ENCODE results near the gene SPNS3.

The SPNS3 gene

DNA sequence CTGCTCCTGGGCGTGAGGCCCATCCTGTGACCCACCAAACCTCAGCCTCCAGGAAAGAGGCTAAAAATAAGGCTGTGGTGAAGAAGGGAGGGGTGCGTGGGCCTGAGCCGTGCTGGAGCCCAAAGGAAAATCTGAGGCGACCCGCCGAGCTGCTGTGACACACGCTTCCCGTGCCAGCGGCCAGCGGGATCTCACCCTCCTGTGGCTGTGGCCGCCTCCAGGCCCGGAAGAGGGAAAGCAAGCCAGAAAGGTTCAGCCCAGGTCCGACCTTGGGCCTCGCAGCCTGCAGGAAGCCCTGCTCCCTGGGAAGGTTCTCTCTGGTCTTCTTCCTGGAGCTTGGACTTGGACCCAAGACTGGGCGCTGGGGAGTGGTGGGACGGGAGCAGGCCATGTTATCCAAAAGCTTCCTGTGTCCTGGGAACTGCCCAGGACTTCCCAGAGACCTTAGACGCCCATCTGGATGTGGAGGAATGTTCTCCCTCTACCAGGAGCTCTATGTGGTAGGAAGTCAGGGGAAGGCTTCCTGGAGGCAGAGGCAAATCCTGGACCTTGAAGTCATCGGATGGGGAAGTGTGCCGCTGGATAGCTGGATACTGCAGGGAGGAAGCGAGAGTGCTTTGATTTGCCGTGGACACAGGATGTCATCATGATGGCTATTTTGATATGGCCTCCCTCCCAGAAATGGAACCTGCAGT lies 76.3 kb downstream of the SPNS3 start:
- DNase-seq (ENCODE audit: low read depth): no peak

DNA sequence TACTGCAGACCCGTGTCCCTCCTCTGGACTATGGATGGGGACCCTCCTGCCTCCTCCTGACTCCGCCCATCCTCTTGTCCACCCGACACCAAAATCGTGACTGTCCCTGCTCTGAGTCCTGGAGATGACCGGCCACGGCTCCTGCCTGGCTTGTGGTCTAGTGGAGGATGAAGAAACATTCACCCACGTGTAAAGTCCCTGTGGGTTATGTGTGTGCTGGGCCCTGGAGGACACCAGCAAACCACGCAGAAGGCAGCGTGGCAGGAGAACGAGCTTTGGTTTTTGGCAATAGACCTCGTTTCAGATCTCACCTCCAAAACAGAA lies 76.8 kb downstream of the SPNS3 start:
- no peak for DNase-seq (ENCODE audit: low read depth)

DNA sequence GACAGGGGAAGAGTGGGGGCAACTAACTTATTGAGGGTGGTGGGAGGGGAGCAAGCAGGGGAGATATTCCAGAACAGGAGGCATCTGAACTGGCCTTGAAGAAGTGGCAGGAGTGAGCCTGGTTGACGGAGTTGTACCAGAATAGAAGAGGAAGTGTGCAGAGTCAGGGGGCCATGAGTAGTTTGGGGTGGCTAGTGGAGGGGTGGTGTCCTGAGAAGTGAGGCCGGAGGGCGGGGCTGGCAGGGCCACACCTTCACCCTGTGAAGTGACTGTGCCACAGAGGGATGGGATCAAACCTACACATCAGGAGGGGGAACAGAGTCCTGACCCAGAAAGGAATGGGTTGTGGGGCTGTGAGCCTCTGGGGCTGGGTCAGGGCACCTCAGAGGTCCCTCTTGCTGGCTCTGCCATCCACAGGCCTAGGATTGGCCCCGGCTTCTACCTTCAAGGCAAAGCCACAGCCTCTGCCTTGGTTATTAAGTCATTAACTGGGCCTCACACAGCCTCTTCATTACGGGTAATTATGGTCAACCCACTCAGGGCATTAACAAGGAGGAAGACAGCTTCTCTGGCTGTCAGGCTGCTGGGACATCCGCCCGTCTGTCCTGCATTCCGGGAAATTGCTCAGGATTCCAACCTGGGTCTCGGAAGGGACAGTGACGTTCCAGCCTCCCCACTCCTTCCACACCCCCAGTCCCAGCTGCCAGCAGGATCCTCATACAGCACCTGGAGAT lies 77.6 kb downstream of the SPNS3 start:
- DNase-seq (ENCODE audit: low read depth): no peak

DNA sequence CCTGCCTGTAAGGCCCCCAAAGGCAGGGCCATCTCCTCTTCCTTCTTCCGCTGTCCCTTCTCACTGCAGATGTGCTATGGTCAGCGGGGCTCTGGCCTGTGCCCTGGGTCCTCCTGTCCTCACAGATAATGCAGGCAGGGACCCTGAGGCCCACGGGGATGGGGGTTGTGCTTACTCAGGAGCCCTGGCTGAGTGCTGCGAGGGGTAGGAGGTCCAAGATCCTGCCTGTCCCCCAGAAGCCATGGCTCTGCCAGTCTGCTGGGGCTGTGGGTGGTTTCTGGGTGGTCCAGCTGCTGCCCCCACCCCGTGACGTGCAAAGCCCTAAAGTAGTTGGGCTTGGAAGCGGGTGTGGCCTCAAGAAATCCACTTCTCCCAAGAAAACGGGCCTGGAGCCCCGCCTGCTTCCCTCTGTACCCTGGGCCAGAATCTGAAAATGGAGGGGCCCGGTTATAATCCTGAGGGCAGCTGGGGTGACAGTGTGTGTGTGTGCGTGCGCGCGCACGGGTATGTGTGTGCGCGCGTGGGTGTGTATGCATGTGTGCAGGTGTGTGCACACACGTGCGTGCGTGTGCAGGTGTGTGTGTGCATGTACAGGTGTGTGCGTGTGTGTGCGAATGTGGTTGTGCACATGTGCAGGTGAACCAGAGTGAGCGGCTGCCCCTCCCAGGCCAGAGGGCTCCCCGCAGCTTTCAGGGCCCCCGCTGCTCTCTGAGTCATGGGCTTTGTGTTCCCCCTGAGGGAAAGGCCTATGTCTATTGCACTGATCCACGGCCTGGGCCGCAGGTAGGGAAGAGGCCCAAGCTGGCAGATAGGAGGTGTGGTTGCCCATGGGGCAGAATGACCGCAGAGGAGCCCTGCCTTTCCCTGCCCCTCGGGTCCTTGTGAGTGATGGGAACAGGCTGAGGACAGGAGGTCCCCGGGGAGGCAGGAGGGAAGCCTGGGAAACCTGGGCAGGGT lies 78.7 kb downstream of the SPNS3 start:
- no peak for DNase-seq (ENCODE audit: low read depth)

DNA sequence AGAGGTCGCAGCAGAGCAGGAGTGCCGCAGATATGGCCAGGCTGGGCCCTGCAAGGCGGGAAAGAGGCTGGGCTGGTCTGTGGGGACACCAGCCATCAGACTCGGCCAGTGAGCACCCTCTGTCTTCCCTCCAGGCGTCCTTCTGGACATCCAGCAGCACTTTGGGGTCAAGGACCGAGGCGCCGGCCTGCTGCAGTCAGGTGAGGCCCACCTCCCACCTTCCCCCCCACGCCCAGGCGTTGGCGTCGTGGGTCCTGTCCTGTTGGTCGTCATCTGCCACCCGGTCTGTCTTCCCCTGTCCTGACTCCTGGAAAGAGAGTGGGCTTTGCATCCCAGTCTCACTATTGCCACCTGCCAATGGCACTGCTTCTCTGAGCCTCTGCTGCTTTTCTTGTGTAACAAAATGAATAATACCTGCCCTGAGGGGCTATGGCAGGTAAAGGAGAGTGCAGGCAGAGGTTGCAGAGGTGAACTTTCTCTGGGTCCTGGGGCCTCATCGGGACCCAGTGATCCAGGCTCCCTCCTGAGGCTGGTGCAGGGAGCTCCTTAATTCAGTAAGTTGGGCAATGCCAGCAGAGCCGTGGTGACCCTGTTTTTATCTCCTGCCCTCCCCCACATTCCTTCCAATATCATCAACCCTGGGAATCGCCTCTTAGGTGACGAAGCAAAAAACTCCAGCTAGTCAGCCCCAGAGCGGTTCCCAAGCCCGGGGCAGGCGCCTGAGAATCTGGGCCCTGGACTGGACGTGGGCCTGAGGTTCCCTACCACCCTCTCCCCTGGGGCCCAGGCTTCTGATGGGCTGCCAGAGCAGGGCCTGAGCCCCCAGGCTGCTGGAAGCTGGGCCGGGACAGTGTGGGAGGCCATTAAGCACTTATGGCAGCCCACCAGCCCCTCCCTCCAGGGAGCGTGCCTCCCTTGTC lies 79.6 kb downstream of the SPNS3 start:
- no peak for DNase-seq (ENCODE audit: low read depth)

DNA sequence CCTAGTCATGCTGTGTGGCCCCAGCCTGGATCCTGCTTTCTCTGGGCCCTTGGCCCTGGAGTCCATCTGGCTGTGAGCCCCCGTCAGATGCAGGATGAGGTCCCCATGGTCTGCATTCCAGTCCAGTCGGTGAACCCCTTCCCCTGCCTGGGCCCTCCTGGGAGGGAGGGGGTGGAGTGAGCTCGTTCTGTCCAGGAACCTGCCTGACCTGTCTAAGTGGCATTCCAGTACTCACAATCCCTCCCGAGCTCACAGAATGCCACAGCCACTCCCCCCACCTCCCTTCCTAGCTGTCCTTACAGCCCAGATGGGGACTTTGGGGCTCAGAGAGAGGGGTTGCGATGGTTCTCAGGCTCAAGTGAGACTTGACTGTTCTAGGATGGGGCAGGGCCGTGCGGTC lies 80.5 kb downstream of the SPNS3 start:
- DNase-seq (ENCODE audit: low read depth): no peak

DNA sequence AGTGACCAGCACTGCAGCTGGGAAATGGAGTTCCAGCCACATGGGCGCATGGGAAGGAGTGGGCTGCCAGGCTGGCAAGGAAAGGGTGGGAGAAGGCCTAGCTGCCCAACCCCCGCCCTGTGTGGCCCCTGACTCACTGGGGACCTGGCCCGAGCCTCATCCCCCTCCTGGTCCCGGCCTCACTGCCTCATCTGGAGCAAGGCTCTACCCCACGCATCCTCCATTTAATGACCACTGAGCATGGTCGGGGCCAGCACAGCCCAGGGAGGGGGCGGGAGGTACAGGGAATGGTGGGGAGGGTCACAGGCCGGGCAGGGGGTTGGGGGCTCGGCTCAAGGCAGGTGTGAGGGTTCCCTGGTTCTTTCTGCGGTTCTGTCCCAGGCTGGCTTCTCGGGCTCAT lies 81.0 kb downstream of the SPNS3 start:
- DNase-seq (ENCODE audit: low read depth): no peak

DNA sequence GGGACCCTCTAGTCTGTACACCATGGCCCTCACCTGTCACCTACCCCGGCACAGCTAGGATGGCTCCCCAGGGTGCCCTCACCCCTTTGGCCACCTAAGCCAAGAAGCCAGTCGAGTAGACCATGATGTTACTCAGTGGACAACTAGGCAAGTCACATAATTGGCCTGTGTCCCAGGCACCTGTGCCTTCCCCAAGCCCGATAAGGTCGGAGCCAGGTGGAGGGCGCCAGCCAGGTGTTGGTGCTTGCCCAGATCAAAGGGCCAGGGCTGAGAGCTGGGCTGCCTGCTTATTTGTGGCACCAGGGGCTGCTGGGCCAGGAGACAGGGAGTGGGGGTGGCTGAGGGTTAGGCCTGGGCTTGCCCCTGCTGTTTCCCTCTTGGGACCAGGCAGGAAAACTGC lies 81.8 kb downstream of the SPNS3 start:
- no peak for DNase-seq (ENCODE audit: low read depth)

DNA sequence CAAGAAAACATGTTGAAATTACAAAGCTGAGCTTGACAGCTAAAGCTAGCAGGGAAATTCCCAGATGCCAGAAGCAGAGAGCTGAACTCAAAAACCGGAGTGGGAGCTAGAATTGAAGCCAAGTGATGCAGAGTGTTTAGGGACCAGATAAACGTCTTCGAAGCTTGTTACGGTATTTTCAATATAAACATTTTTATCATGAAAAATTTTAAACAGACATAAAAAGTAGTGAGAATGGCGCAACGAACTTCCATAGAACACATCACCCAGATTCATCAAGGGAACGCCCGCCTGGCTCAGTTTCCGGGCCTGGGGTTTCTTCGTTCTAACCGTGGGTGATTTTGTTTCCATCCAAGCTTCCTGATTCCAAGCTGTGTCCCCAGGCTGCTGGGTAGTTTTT lies 83.0 kb downstream of the SPNS3 start:
- no peak for DNase-seq (ENCODE audit: low read depth)

DNA sequence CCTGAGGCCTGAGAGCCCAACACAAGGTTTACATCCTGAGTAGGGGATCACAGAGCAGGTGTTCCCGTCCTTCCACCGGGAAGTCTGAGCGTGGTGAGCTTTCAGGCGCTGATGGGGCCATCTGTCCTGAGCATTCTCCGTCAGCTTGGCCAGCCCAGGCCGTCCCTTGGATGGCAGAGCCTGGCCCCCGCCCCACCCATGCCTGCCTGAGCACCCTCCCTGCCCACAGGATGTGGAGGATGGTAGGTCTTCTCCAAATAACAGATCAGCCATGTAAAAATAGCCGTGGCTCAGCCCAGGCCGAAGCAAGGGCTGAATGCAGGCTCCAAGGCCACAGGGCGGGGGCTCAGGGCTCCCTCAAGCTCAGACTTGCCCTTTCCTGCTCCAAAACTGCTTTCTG lies 85.2 kb downstream of the SPNS3 start:
- DNase-seq (ENCODE audit: low read depth): no peak

DNA sequence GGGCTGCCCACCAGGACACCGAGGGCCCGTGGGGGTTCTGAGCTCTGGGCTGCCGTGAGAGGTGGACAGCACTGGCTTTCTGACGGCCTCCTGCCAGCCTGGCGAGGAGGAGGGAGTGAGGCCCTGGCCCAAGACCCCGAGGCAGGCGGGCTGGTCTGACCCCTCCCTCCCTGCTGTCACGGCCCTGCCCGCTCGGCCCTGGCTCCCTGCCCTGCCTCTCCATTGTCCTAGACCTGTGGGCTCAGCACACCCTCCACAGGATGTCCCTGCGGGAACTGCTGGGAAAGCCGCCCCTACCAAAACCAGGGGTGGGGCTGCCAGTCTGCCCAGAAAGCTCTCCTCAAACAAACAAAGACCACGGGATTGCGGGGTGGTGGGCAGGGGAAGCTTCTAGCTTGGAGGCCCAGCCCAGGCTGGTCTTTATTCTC lies 85.6 kb downstream of the SPNS3 start:
- DNase-seq (ENCODE audit: low read depth): no peak

DNA sequence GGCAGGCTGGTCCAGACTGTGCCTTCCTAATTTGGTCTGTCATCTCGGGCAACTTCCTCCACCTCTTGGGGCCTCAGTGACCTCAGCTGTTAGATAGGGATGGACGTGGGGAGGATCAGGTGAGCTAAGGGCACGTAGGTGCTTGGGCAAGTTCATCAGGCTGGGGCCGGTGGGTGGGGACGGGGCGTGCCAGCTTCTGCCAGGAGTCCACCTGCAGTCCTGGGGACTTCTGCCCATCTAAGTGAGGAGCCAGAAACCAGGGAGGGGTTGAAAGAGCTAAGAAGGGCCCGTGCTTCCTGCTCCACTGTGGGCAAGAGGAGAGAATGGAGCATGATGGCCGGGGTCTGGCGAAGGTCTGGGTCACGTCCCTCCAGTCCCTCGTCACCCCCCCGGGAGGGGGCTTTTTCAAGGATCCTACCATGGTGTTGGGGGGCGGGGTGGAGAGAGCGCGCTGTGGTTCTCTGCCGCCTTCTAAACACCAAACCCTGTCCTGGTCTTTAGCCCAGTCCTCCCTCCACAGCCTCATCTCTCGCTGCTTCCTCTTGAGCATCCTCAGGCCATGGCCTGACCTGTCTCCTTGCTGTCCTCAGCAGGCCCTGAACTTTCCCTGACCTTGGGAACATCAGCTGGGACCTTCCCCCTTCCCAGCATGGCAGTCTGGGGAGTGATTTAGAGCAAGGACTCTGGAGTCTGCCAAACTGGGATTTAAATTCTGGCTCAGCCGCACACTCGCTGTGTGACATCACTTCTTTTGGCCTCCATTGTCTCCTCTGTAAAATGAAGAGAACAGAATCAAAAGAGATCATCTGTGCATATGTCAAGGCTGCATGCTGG lies 86.5 kb downstream of the SPNS3 start:
- no peak for DNase-seq (ENCODE audit: low read depth)

DNA sequence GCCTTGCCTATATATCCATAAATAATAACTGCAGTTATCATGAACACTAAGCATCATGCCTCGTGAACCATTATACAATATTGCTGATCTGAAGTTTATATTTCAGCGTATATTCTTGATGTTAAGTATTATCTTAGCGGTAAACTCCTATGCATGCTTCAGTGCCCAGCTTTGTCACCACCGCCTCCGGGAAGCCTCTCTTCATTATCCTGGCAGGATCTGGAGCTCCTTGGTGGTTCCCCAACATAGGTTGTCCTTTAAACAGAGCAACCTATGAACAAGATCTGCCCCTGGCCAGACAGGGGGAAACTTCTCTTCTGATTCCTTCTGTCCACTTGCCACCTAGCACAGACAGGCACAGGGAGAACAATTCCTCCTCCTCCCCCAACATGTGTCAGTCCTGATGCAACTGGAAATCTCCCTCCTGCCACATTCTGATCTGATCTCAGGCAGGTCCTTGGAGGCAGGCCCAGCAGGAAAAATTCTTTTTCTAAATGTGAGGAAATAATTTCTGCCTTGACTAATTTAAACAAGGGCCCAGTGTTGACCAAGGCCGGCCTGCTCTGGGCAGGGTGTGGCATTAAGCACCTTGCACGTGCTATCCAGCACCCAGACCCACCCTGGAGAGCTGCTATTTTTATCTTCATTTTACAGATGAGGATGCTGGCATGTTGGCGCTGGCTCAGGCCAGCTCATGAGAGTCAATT lies 87.3 kb downstream of the SPNS3 start:
- no peak for DNase-seq (ENCODE audit: low read depth)

DNA sequence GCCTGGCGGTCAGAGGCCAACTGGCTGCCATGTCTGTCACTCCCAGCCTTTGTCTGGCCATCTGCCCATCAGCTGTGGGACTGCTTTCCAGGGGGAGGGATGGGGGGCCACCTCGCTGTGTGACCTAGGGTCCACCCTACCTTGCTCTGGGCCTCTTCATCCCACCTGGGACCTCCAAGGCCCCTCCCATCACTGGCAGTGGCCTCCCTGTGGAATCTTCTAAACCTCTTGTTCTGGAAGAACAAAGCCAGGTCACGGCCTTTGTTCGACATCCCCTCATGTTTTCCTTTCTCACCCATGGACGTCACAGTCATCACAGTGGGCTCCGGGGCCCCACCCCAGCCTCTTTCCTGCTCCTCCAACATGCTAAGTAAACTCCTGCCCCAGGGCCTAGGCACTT lies 88.9 kb downstream of the SPNS3 start:
- DNase-seq (ENCODE audit: low read depth): no peak

DNA sequence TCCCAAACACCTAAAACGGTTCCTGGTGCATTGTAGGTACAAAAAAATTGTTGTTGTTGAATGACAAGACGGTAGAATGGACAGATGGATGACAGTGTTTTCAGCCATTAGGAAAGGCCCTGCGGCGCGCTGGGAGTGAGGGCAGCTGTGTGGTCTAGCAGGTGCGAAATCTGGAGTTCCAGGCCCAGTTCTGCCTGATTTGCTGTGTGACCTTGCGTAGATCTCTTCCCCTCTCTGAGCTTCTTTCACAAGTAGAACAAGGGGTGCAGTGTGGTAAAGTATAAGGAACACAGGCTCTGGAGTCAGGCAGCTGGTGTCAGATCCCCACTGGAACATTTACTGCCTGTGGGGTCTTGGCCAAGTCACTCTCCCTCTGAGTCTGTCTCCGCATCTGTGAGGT lies 90.2 kb downstream of the SPNS3 start:
- no peak for DNase-seq (ENCODE audit: low read depth)

DNA sequence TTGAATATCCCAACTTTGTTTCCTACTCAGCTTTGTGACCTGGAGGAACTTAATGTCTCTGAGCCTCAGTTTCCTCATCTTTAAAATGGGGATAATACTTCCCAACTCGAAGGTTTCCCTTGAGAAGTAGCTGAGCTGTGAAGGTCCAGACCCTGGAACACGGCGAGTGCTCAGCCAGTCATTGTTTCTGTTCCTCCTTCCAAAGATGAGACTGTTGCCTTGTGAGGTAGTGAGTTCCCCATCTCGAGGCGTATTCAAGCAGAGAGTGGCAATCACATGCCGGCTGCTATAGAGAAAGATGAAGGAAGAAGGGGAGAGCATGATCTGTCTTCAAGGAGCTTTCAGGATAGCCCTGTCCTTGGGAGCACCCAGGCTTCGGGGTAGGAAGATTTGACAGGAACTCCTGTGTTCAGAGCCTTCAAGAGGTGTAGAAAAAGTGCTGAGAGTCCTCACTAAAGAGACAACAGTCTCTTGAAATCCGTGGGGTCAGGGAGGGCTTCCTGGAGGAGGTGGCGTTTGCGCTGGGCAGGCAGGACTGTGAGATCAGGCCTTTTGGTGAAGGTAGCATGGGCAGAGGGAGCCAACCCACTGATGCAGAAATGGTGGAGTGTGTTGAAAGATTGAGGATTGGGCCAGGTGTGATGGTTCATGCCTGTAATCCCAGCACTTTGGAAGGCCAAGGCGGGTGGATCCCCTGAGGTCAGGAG lies 92.1 kb downstream of the SPNS3 start:
- no peak for DNase-seq (ENCODE audit: low read depth)

DNA sequence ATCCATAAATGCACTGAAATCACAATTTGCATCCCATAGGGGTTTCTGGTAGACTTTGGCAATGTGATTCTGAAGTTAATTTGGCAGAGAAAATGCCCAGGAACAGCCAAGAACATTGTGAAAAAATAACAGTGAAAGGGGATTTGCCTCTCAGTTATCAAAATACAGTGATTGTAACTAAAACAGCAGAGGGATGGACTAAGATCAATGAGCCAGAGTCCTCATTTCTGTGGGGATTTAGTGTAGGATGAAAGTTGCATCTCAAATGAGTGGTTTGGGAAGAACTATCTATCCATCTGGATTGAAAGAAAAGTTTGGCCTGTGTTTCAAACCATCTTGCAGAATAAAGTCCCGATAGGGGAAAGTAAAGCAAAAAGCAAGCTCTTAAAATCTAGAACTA lies 93.4 kb downstream of the SPNS3 start:
- no peak for DNase-seq (ENCODE audit: low read depth)

DNA sequence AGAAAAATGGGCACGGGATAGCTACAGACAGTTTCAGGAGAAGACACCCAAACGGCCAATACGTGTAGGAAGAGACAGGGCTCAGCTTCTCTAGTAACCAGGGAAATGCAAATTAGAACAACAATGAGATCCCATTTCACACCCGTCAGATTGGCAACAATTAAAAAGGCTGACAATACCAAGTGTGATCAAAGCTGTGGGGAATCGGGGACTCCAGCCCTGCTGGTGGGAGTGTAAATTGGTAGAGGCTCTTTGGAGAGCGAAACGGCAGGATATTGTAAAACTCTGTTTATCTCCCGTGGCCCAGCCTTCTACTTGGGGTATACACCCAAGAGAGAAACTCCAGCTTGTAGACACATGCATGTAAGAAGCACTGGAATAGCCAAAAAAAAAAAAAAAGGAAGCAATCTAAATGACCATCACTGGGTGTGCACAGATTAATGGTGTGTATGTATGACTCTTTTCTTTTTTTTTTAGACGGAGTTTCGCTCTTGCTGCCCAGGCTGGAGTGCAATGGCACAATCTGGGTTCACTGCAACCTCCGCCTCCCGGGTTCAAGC lies 93.9 kb downstream of the SPNS3 start:
- no peak for DNase-seq (ENCODE audit: low read depth)

DNA sequence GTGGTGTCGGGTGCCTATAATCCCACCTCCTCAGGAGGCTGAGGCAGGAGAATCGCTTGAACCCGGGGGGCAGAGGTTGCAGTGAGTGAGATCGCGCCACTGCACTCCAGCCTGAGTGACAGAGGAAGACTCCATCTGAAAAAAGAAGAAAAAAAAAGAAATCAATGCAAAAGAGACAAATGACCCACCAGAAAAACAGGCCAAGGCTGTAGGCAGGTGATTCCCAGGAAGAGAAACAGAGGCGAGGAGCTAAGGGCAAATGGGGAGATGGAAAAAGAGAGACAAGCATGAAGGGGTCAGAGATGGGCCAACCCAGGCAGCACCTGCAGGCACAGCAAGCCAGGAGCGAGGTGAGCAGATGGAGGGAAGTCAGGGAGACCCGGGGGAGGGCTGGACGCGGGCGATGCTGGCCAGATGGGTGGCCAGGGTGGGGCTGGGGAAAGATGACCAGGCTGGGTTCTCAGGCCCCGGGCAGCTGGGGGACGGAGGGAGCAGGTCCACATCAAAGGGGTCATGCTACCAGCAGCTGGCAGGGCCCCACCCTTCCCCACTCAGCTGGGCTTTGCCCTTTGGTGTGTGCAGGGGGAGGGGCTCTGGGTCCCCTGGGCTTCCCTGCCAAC lies 95.9 kb downstream of the SPNS3 start:
- no peak for DNase-seq (ENCODE audit: low read depth)

All from stimulated activated CD8-positive, alpha-beta memory T cell treated with anti-CD3 and anti-CD28 coated beads, Interleukin-12 subunit alpha, Interleukin-12 subunit beta, amount 100 ng/mL, for 1 hour (primary cell).